Measurements from ENCODE around the gene COL9A1. TPM values are rescaled to one million over a fixed set of nuclear protein-coding genes. Genes with fewer than 3 reads are reported as not detected.

COL9A1 gene
- total RNA-seq, 1 experiment from 2014 or later, result not detected

DNA sequence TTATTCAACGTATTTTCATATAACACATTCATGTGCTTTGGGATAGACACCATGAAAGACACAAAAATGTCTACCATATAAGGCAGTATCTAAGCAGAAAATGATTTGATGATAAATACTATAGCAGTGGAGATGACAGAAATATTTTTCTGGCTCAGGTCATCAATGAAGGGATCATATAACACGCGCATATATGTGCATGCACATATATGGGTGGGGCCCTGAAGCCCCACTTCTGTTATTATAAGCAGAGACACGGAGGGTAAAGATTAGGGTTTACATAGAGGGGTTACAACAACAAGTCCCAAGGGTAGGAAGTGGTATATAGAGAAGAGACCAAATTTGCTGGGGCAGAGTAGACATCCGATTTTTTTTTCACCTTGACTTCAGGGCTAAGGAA is 16.0 kb downstream of the COL9A1 start:
- peaks cover 24% of the 10 kb centered on the region for H3K27me3 ChIP-seq (ENCODE audit: insufficient read depth, low read depth)
- H3K36me3 ChIP-seq (ENCODE audit: low read depth), result no peaks in the 10 kb centered on the region
- CTCF ChIA-PET, result no interaction called here

DNA sequence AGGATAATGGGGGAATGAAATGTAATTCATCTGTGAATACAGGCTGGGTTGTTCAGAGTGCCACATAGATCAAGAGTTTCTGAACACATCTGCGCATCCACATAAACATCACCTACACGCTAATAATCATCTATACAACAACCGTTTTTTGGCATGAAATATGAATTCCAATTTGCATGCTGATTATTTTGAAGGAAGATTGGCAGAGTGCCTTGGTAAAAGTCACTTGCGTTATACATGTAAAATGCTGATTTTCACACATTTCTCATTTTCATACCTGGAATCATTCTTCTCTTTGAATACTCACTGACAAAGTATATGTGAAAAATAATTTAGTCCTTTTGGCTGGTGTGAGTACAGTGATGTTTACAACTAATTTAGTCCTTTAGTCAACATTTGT is 17.7 kb downstream of the COL9A1 start:
- Histone ChIP-seq H3K4me2 (no peak overlapping the region), H3K9me3 (ENCODE audit: insufficient read depth, low read depth) (no peaks in the 10 kb centered on the region), H4K20me1 (ENCODE audit: insufficient read depth) (no peaks in the 10 kb centered on the region), H3K36me3 (ENCODE audit: low read depth) (no peaks in the 10 kb centered on the region), H3F3A (ENCODE audit: insufficient read depth, low read depth) (no peaks in the 10 kb centered on the region), H3K9me2 (ENCODE audit: insufficient read depth) (0 out of 2 replicates have a peak, but pooled peaks cover 3% of the 10 kb centered on the region), H2AFZ (no peak overlapping the region), H3K4me3 (no peak overlapping the region), H3K4me1 (replicated peaks; ENCODE audit: insufficient read depth) (no peaks in the 10 kb centered on the region), H3K79me2 (ENCODE audit: low read depth) (no peaks in the 10 kb centered on the region), H3K27ac (no peak overlapping the region), H3K27me3 (ENCODE audit: insufficient read depth, low read depth) (peaks cover 38% of the 10 kb centered on the region)
- DNase-seq, result no peak
- intact Hi-C loops (cut with micrococcal nuclease; ENCODE audit: unreplicated experiment), result no loop called here
- no TSS peak for BruUV-seq (replicated peaks)
- no peak for TF ChIP-seq EZH2 (IDR thresholded peaks at IDR 0.05; ENCODE audit: low read depth)
- TF ChIP-seq, protein P1, sequence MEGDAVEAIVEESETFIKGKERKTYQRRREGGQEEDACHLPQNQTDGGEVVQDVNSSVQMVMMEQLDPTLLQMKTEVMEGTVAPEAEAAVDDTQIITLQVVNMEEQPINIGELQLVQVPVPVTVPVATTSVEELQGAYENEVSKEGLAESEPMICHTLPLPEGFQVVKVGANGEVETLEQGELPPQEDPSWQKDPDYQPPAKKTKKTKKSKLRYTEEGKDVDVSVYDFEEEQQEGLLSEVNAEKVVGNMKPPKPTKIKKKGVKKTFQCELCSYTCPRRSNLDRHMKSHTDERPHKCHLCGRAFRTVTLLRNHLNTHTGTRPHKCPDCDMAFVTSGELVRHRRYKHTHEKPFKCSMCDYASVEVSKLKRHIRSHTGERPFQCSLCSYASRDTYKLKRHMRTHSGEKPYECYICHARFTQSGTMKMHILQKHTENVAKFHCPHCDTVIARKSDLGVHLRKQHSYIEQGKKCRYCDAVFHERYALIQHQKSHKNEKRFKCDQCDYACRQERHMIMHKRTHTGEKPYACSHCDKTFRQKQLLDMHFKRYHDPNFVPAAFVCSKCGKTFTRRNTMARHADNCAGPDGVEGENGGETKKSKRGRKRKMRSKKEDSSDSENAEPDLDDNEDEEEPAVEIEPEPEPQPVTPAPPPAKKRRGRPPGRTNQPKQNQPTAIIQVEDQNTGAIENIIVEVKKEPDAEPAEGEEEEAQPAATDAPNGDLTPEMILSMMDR (conservative IDR thresholded peaks at IDR 0.05), result no peak
- ChIA-PET CTCF (no interaction called here), POLR2A (ENCODE audit: unreplicated experiment) (no interaction called here)

More for the DNA sequence above, 16.0 kb downstream of the COL9A1 start:
- no peak for DNase-seq
- no peaks in the 10 kb centered on the region for H3F3A ChIP-seq (ENCODE audit: insufficient read depth, low read depth)
- TF ChIP-seq EZH2 (IDR thresholded peaks at IDR 0.05; ENCODE audit: low read depth), result no peak
- TF ChIP-seq, protein P1 (conservative IDR thresholded peaks at IDR 0.05), result no peak
- 0 out of 2 replicates have a peak, but pooled peaks cover 3% of the 10 kb centered on the region for H3K9me2 ChIP-seq (ENCODE audit: insufficient read depth)
- H3K27ac ChIP-seq, result no peak overlapping the region
- POLR2A ChIA-PET (ENCODE audit: unreplicated experiment), result no interaction called here
- no peaks in the 10 kb centered on the region for H3K79me2 ChIP-seq (ENCODE audit: low read depth)
- H3K9me3 ChIP-seq (ENCODE audit: insufficient read depth, low read depth), result no peaks in the 10 kb centered on the region
- H4K20me1 ChIP-seq (ENCODE audit: insufficient read depth), result no peaks in the 10 kb centered on the region
- H3K4me3 ChIP-seq, result no peak overlapping the region
- no TSS peak for BruUV-seq (replicated peaks)
- H3K4me1 ChIP-seq (replicated peaks; ENCODE audit: insufficient read depth), result no peaks in the 10 kb centered on the region
- intact Hi-C loops (cut with micrococcal nuclease; ENCODE audit: unreplicated experiment), result no loop called here
- H3K4me2 ChIP-seq, result no peak overlapping the region
- no peak overlapping the region for H2AFZ ChIP-seq

DNA sequence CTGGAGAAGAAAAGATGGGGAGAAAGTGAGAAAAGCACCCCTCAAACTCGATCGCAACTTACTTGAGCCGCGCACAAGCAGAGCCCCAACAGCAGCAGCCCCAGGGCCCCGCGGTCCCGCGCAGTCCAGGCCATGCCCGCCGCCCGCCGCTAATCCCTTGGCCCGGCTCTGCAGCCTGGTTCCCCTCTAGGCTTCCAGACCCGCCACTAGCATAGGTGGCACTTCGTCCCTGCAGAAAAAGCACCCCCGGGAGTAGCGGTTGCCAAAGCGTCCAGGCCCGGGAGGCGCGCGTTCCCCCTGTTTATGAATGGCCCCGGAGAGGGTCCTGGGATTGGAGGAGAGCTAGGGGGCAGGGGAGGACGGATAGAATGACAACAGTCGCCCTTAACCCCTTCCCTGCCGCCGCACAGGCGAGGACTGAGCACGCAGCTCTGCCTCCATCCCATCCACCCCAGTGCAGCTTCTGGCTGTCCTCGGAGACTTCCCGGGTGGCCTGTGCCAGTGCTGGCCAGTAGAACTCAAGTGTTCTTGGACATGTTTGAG is 19.9 kb downstream of the COL9A1 start:
- ChIA-PET POLR2A (ENCODE audit: unreplicated experiment) (no interaction called here), CTCF (no interaction called here)
- no peaks in the 10 kb centered on the region for H3K4me1 ChIP-seq (replicated peaks; ENCODE audit: insufficient read depth)
- BruUV-seq (replicated peaks), result no TSS peak
- no peaks in the 10 kb centered on the region for H3K9me3 ChIP-seq (ENCODE audit: insufficient read depth, low read depth)
- H3K27me3 ChIP-seq (ENCODE audit: insufficient read depth, low read depth), result peaks cover 40% of the 10 kb centered on the region
- no peak overlapping the region for H3K27ac ChIP-seq
- DNase-seq, result no peak
- H3K4me3 ChIP-seq, result no peak overlapping the region
- no peaks in the 10 kb centered on the region for H3F3A ChIP-seq (ENCODE audit: insufficient read depth, low read depth)
- H3K4me2 ChIP-seq, result no peak overlapping the region
- no peak overlapping the region for H2AFZ ChIP-seq
- intact Hi-C loops (cut with micrococcal nuclease; ENCODE audit: unreplicated experiment), result no loop called here
- no peaks in the 10 kb centered on the region for H4K20me1 ChIP-seq (ENCODE audit: insufficient read depth)
- no peak for TF ChIP-seq EZH2 (IDR thresholded peaks at IDR 0.05; ENCODE audit: low read depth)
- TF ChIP-seq, protein P1 (conservative IDR thresholded peaks at IDR 0.05), result no peak
- no peaks in the 10 kb centered on the region for H3K36me3 ChIP-seq (ENCODE audit: low read depth)
- no peaks in the 10 kb centered on the region for H3K9me2 ChIP-seq (ENCODE audit: insufficient read depth)
- H3K79me2 ChIP-seq (ENCODE audit: low read depth), result no peaks in the 10 kb centered on the region
